ACC112 (cell line): ENCODE data around the gene MAN2A1.

ENCODE experiments used
- H2AFZ ChIP-seq: fragments of 200-600 bp; sonication (generic); one replicate; pipeline ENCODE4 v1.6.0; 2017; ENCODE audit warnings: antibody characterized with exemption, low read length; ENCODE audit not compliant: unreplicated experiment
- H3K27ac ChIP-seq: fragments of 200-600 bp; sonication (generic); 2 replicates; pipeline ENCODE4 v1.5.1; 2014; ENCODE audit warnings: low read depth, mild to moderate bottlenecking, antibody characterized with exemption, low read length, moderate library complexity
- H3K27me3 ChIP-seq: fragments of 200-600 bp; sonication (generic); 2 replicates; pipeline ENCODE4 v1.6.1; 2014; ENCODE audit warnings: mild to moderate bottlenecking, antibody characterized with exemption, low read length, moderate library complexity, mixed read lengths; ENCODE audit not compliant: insufficient read depth
- H3K36me3 ChIP-seq: fragments of 200-600 bp; sonication (generic); 2 replicates; pipeline ENCODE4 v1.6.1; 2016; ENCODE audit warnings: mild to moderate bottlenecking, antibody characterized with exemption, low read length, moderate library complexity, mixed read lengths; ENCODE audit not compliant: insufficient read depth
- H3K4me1 ChIP-seq: fragments of 200-600 bp; sonication (generic); one replicate; pipeline ENCODE4 v1.6.1; 2016; ENCODE audit warnings: low read length, mixed read lengths; ENCODE audit not compliant: insufficient read depth, unreplicated experiment, control insufficient read depth
- H3K4me3 ChIP-seq: fragments of 200-600 bp; sonication (generic); 2 replicates; pipeline ENCODE4 v1.5.1; 2014; ENCODE audit warnings: mild to moderate bottlenecking, low read depth, low read length
- H3K79me2 ChIP-seq: fragments of 200-600 bp; sonication (generic); one replicate; pipeline ENCODE4 v1.6.0; 2016; ENCODE audit warnings: low read length; ENCODE audit not compliant: control insufficient read depth, unreplicated experiment, insufficient read depth

The MAN2A1 gene

GRCh38 chr5:109689740-109690241 lies at the start of gene MAN2A1:
MAN2A1 (plus strand) TSS chr5:109689927; CDS start chr5:109690418, 491 bp downstream.
- H3K4me3 ChIP-seq, result peak within 1 kb of the TSS; percentile 92
- H3K4me1 ChIP-seq, result peaks cover 25% of the 10 kb centered on the region
- H2AFZ ChIP-seq, result peak within 1 kb of the TSS; percentile 94
- H3K27ac ChIP-seq, result peak within 1 kb of the TSS; percentile 50
- no peaks in the 10 kb centered on the region for H3K36me3 ChIP-seq
- H3K79me2 ChIP-seq, result peaks cover 37% of the 10 kb centered on the region
- no peaks in the 10 kb centered on the region for H3K27me3 ChIP-seq

- H3K36me3 ChIP-seq, result no peaks in the 10 kb centered on the region
- H3K4me3 ChIP-seq, result no peak overlapping the region
- H3K27me3 ChIP-seq, result peaks cover 11% of the 10 kb centered on the region; the same call in 1 of the 2 replicates
- no peaks in the 10 kb centered on the region for H3K79me2 ChIP-seq
- no peaks in the 10 kb centered on the region for H3K4me1 ChIP-seq
- H2AFZ ChIP-seq, result no peak overlapping the region
- H3K27ac ChIP-seq, result no peak overlapping the region
Measured at GRCh38 chr5:109640976-109641375, 48.8 kb upstream of the MAN2A1 start.

GRCh38 chr5:109643791-109644350 lies 45.9 kb upstream of the MAN2A1 start:
- Histone ChIP-seq H3K27ac (no peak overlapping the region), H3K27me3 (no peaks in the 10 kb centered on the region), H3K36me3 (no peaks in the 10 kb centered on the region), H3K4me3 (no peak overlapping the region), H3K4me1 (no peaks in the 10 kb centered on the region), H2AFZ (no peak overlapping the region), H3K79me2 (no peaks in the 10 kb centered on the region)

GRCh38 chr5:109644829-109645228 lies 44.9 kb upstream of the MAN2A1 start:
- no peaks in the 10 kb centered on the region for H3K79me2 ChIP-seq
- H3K36me3 ChIP-seq, result no peaks in the 10 kb centered on the region
- H3K4me1 ChIP-seq, result no peaks in the 10 kb centered on the region
- H3K27ac ChIP-seq, result no peak overlapping the region
- H3K27me3 ChIP-seq, result no peaks in the 10 kb centered on the region
- no peak overlapping the region for H2AFZ ChIP-seq
- H3K4me3 ChIP-seq, result no peak overlapping the region

GRCh38 chr5:109645707-109646192 lies 44.0 kb upstream of the MAN2A1 start:
- no peak overlapping the region for H3K27ac ChIP-seq

GRCh38 chr5:109649318-109649717 lies 40.4 kb upstream of the MAN2A1 start:
- H3K27ac ChIP-seq, result no peak overlapping the region

More at GRCh38 chr5:109645707-109646192, 44.0 kb upstream of the MAN2A1 start:
- Histone ChIP-seq H2AFZ (no peak overlapping the region), H3K27me3 (no peaks in the 10 kb centered on the region), H3K4me3 (no peak overlapping the region), H3K4me1 (no peaks in the 10 kb centered on the region), H3K36me3 (no peaks in the 10 kb centered on the region), H3K79me2 (no peaks in the 10 kb centered on the region)

GRCh38 chr5:109650493-109650892 lies 39.2 kb upstream of the MAN2A1 start:
- no peak overlapping the region for H3K4me3 ChIP-seq
- H3K36me3 ChIP-seq, result no peaks in the 10 kb centered on the region
- H2AFZ ChIP-seq, result no peak overlapping the region
- H3K4me1 ChIP-seq, result no peaks in the 10 kb centered on the region
- H3K79me2 ChIP-seq, result no peaks in the 10 kb centered on the region
- no peak overlapping the region for H3K27ac ChIP-seq
- H3K27me3 ChIP-seq, result no peaks in the 10 kb centered on the region

More at GRCh38 chr5:109649318-109649717, 40.4 kb upstream of the MAN2A1 start:
- Histone ChIP-seq H3K27me3 (no peaks in the 10 kb centered on the region), H3K36me3 (no peaks in the 10 kb centered on the region), H3K4me3 (no peak overlapping the region), H3K4me1 (no peaks in the 10 kb centered on the region), H2AFZ (no peak overlapping the region), H3K79me2 (no peaks in the 10 kb centered on the region)

- Histone ChIP-seq H3K79me2 (no peaks in the 10 kb centered on the region), H3K36me3 (no peaks in the 10 kb centered on the region), H3K27ac (no peak overlapping the region), H2AFZ (no peak overlapping the region), H3K4me1 (no peaks in the 10 kb centered on the region), H3K27me3 (no peaks in the 10 kb centered on the region), H3K4me3 (no peak overlapping the region)
Measured at GRCh38 chr5:109652096-109652495, 37.6 kb upstream of the MAN2A1 start.

GRCh38 chr5:109653042-109653441 lies 36.7 kb upstream of the MAN2A1 start:
- Histone ChIP-seq H2AFZ (no peak overlapping the region), H3K4me3 (no peak overlapping the region), H3K79me2 (no peaks in the 10 kb centered on the region), H3K4me1 (no peaks in the 10 kb centered on the region), H3K27me3 (no peaks in the 10 kb centered on the region), H3K27ac (no peak overlapping the region), H3K36me3 (no peaks in the 10 kb centered on the region)

GRCh38 chr5:109653561-109654239 lies 36.0 kb upstream of the MAN2A1 start:
- Histone ChIP-seq H3K27ac (no peak overlapping the region), H3K4me1 (no peaks in the 10 kb centered on the region), H2AFZ (no peak overlapping the region), H3K36me3 (no peaks in the 10 kb centered on the region), H3K27me3 (no peaks in the 10 kb centered on the region), H3K4me3 (no peak overlapping the region), H3K79me2 (no peaks in the 10 kb centered on the region)

- H2AFZ ChIP-seq, result no peak overlapping the region
- no peaks in the 10 kb centered on the region for H3K4me1 ChIP-seq
- H3K79me2 ChIP-seq, result no peaks in the 10 kb centered on the region
- no peak overlapping the region for H3K4me3 ChIP-seq
- H3K27me3 ChIP-seq, result no peaks in the 10 kb centered on the region
- no peak overlapping the region for H3K27ac ChIP-seq
- no peaks in the 10 kb centered on the region for H3K36me3 ChIP-seq
Measured at GRCh38 chr5:109654455-109654854, 35.3 kb upstream of the MAN2A1 start.
